Germinal center (tissue), 1 donor: Measurements from ENCODE around the gene MAML1.

Experiments used
- DNase-seq: peaks from one replicate; pipeline ENCODE4 v3.0.0; 2012; ENCODE audit warnings: mixed read lengths, low spot score

Gene MAML1

DNA sequence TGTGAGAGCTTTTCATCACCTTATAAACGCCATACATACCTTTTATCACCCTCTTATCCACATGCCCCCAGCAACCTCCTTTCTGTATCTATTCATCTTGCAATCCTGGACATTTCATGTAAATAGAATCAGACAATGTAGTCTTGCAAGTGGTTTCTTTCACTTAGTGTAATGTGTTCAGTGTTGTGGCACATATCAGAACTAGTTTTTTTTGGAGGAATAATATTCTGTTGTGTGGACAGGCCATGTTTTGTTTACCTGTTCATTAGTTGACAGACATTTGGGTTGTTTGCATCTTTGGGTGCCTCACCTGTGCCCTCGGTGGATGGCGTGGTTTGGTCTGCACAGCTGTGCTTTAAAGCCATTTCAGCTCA lies 89.4 kb downstream of the MAML1 start:
- no peak for DNase-seq

DNA sequence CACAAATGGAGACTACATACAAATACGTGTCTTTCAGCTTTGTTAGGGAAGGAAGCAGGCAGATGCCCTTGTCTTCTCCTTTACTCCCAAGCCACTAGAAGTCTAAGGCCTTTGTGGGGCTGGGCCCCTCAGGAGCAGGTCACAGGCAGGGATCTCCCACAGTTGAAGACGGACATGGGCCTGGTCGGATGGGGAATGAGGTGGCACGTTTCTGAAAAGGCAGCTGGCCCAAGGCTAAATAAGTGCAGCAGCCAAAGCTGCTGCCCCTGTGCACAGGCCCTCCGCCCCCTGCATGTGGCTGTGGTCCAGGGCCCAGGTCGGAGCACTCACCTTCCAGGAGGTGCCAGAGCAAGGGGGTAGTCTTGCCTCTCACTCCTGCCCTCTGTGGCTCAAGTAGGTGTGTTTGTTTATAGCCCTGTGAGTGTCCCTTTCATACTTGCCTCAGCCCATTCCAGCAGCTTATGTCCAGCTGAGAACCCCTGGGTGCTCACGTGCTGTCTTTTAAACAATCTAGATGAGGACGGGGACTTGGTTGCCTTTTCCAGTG lies 89.9 kb downstream of the MAML1 start:
- DNase-seq: no peak

DNA sequence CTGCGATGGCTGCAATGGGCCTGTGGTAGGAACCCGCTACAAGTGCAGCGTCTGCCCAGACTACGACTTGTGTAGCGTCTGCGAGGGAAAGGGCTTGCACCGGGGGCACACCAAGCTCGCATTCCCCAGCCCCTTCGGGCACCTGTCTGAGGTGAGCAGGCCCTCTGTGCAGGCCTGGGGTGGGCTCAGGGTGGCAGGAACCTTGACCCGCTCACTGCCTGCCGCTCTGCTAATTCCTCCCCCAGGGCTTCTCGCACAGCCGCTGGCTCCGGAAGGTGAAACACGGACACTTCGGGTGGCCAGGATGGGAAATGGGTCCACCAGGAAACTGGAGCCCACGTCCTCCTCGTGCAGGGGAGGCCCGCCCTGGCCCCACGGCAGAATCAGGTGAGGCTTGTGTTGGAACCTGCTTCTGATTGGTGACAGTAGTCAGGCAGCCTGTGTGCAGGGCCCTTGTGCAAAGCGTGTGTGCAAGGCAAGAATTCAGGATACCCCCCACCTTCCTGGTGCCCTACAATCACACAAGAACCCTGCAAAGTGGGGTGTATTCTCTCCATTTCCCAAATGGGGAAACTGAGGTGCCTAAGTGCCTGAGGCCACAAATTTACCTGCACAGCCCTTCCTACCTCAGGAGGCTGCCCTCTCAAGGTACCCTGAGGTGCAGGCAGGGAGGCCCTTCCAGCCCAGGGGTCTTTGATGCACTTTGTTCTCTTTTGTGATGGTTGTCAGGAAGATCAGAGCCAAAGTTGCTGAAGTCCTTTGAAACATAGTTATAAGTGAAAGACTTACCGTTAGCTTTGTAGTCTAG lies 91.5 kb downstream of the MAML1 start:
- no peak for DNase-seq

DNA sequence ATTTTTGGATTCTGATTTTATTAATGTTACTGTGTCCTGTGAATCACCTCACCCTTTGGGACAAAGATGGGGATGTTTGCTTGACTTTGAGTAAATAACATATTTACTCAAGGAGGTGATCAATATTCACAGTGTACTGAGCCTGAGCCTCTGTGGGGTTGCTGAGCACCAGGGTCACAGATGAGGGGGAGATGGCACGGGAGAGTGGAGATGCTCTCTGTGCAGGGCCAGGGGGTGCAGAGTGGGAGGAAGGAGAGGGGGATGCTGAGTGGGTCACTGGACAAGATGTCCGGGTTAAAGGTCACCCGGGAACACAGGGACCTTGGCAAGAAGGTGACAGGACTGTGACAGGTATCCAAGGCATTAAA lies 92.1 kb downstream of the MAML1 start:
- no peak for DNase-seq

DNA sequence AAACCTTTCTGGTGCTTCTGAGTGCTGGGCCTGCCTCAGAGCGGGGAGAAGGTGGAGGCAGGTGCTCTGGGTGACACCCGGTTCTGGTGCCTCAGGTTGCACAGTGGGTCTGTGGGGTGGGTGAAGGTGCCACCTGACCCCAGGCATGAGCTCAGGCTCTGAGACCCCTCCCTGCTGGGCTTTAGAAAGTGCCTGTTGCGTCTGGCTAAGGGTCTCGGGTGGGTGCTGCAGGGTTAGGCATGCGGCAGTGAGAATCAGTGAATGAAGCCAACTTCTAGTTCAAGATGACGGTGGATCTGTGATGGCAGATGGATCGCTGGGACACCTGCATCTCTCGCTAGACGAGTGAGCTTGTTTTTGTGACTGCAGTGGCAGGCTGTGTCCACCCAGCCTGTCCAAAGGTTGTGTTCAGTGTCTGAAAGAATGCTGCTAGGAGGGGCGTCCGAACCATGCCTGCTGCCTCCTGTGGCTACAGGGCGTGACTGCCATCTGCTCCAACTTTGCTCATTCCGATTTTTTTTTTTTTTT lies 93.1 kb downstream of the MAML1 start:
- no peak for DNase-seq
